K562 (cell line): ENCODE results near the gene STAP1. TPM values are rescaled to one million over a fixed set of nuclear protein-coding genes. Genes with fewer than 3 reads are reported as not detected.

Experiments
- ATAC-seq: fragments of 200-7000 bp; cut with Tn5 transposase; 3 replicates; pipeline ENCODE4 v1.9.1; 2020; ENCODE audit warnings: moderate library complexity
- BruUV-seq: library from RNA; stranded (reverse); fragments of 400-500 nt; replicated peaks from 2 replicates; lab custom pipeline; 2021; lab: Mats Ljungman, UMichigan
- CTCF ChIA-PET: fragments of 300-600 bp; formaldehyde crosslinking; extraction: SDS; loops from one replicate; lab custom pipeline; 2021; ENCODE audit warnings: low intra/inter-chr PET ratio; lab: Yijun Ruan, JAX
- POLR2A ChIA-PET: fragments of 300-600, 350-650 bp; sonication (Branson Sonifier 250); formaldehyde crosslinking; extraction: SDS; loops from one replicate; lab custom pipeline; 2021; ENCODE audit warnings: antibody characterized with exemption, inconsistent platforms; lab: Yijun Ruan, JAX
- DNase-seq, 4 experiments: peaks; one replicate each; pipeline versions ENCODE4 v3.0.0 to v3.0.0-alpha.2; 2011 to 2018; ENCODE audit warnings: low spot score in 3 of 4, mixed read lengths in 3 of 4; ENCODE audit errors: extremely low read depth in 1 of 4
- FAIRE-seq: peaks from 2 replicates; lab custom pipeline; 2011; peaks lifted over from hg19 to GRCh38; lab: Jason Lieb, UNC
- H2AFZ ChIP-seq: 2 replicates; pipeline ENCODE4 v1.6.0; 2011; ENCODE audit warnings: low read depth, low read length, control low read depth, inconsistent platforms
- H3K27ac ChIP-seq: fragments of 200-600 bp; 3 replicates; pipeline ENCODE4 v1.8.0; 2011; ENCODE audit warnings: low read depth, mild to moderate bottlenecking, control low read depth, inconsistent platforms, low read length, moderate library complexity, mixed read lengths; ENCODE audit errors: extremely low read depth
- H3K27me3 ChIP-seq, 2 experiments: fragments of 300-600 bp in 1 of 2; 2 replicates in 1 of 2; 3 replicates in 1 of 2; pipeline versions ENCODE4 v1.6.0 to v1.8.0; 2011; ENCODE audit warnings: inconsistent platforms in 2 of 2, low read length in 2 of 2, mild to moderate bottlenecking in 1 of 2, mixed read lengths in 1 of 2, moderate library complexity in 1 of 2; ENCODE audit not compliant: control insufficient read depth in 2 of 2, insufficient read depth in 2 of 2
- H3K36me3 ChIP-seq: fragments of 300-600 bp; 3 replicates; pipeline ENCODE4 v1.8.0; 2011; ENCODE audit warnings: mild to moderate bottlenecking, low read length, inconsistent platforms; ENCODE audit not compliant: control insufficient read depth, insufficient read depth
- H3K4me1 ChIP-seq, 2 experiments: fragments of 200-600 bp in 1 of 2; replicated peaks in 1 of 2; 2 replicates in 1 of 2; 3 replicates in 1 of 2; pipeline versions ENCODE4 v1.5.1 to v1.8.0; 2011; ENCODE audit warnings: inconsistent platforms in 2 of 2, low read length in 2 of 2, mild to moderate bottlenecking in 1 of 2, mixed read lengths in 1 of 2, moderate library complexity in 1 of 2; ENCODE audit not compliant: control insufficient read depth in 2 of 2, insufficient read depth in 2 of 2
- H3K4me2 ChIP-seq: 2 replicates; pipeline ENCODE4 v1.6.1; 2011; ENCODE audit warnings: low read length, control low read depth, inconsistent platforms, mixed read lengths; ENCODE audit not compliant: insufficient read depth
- H3K4me3 ChIP-seq: fragments of 200-600 bp; sonication (generic), shearing (Covaris generic); 2 replicates; pipeline ENCODE4 v1.5.1; 2016; ENCODE audit warnings: control low read depth, inconsistent platforms
- H3K79me2 ChIP-seq: fragments of 200-600 bp; 3 replicates; pipeline ENCODE4 v1.8.0; 2011; ENCODE audit warnings: low read length, inconsistent platforms; ENCODE audit not compliant: control insufficient read depth, insufficient read depth
- H3K9ac ChIP-seq, 2 experiments: 2 replicates each; pipeline versions ENCODE4 v1.6.0 to v1.6.1; 2011; ENCODE audit warnings: low read depth in 2 of 2, low read length in 2 of 2, control low read depth in 1 of 2, inconsistent platforms in 1 of 2, mild to moderate bottlenecking in 1 of 2, mixed read lengths in 1 of 2; ENCODE audit not compliant: insufficient read depth in 1 of 2
- H3K9me1 ChIP-seq: one replicate; pipeline ENCODE4 v1.6.0; 2011; ENCODE audit warnings: inconsistent platforms, mild to moderate bottlenecking, low read length, moderate library complexity; ENCODE audit not compliant: control insufficient read depth, insufficient read depth
- H3K9me3 ChIP-seq: replicated peaks from 2 replicates; pipeline ENCODE4 v1.5.1; 2011; ENCODE audit warnings: low read depth, low read length, inconsistent platforms; ENCODE audit not compliant: control insufficient read depth, insufficient read depth
- H4K20me1 ChIP-seq: replicated peaks from 2 replicates; pipeline ENCODE4 v1.6.1; 2011; ENCODE audit warnings: low read length, inconsistent platforms, mixed read lengths; ENCODE audit not compliant: control insufficient read depth, insufficient read depth
- BCOR ChIP-seq: fragments of 450-650 bp; IDR thresholded peaks from 2 replicates; pipeline ENCODE4 v1.6.1; 2016
- CLOCK ChIP-seq: fragments of 250-450 bp; sonication (Bioruptor Pico); IDR thresholded peaks from 2 replicates; pipeline ENCODE4 v1.4.0; 2020; ENCODE audit warnings: mild to moderate bottlenecking, moderate library complexity, borderline replicate concordance
- FOS ChIP-seq: IDR thresholded peaks from 3 replicates; pipeline ENCODE4 v1.6.1; 2011; ENCODE audit not compliant: insufficient read length; ENCODE audit errors: extremely low read depth
- HDAC2 ChIP-seq: fragments of 450-650 bp; IDR thresholded peaks from 2 replicates; pipeline ENCODE4 v1.6.1; 2016; ENCODE audit warnings: mild to moderate bottlenecking
- RBM15 ChIP-seq: fragments of 200-400 bp; formaldehyde crosslinking; IDR thresholded peaks from 2 replicates; pipeline ENCODE4 v1.6.1; 2018; ENCODE audit warnings: mild to moderate bottlenecking, low read length, moderate library complexity; ENCODE audit not compliant: insufficient read depth
- USF1 ChIP-seq: sonication (generic); formaldehyde crosslinking; IDR thresholded peaks from 2 replicates; pipeline ENCODE4 v1.9.0; 2022; ENCODE audit warnings: mild to moderate bottlenecking, missing genetic modification reagents
- ZBTB2 ChIP-seq: fragments of 450-650 bp; IDR thresholded peaks from 2 replicates; pipeline ENCODE4 v1.6.1; 2016; ENCODE audit warnings: antibody characterized with exemption
- WGBS: fragments of 100-300 bp; shearing (Covaris generic); methylation state at CpG from one replicate; pipeline ENCODE4 v1.1.6; 2016; ENCODE audit warnings: low coverage, mixed read lengths; ENCODE audit not compliant: insufficient coverage; ENCODE audit errors: missing lambda C conversion rate; 5-methylcytosine and 5-hydroxymethylcytosine counted together
- in situ Hi-C: fragments of 300-500 bp; cut with MboI; formaldehyde crosslinking; loops from 4 replicates; pipeline ENCODE4 v1.15.0; 2018; ENCODE audit warnings: inconsistent platforms, mixed read lengths
- intact Hi-C: fragments of 100-400 bp; cut with micrococcal nuclease; formaldehyde crosslinking; loops from 2 replicates; pipeline ENCODE4 v1.14.2; 2022
- polyA plus RNA-seq, 8 experiments: library from polyadenylated mRNA; depleted of rRNA in 4 of 8; stranded (reverse) in 5 of 8; unstranded in 3 of 8; fragments of >200 nt; fragmentation: Nextera tagmentation in 2 of 8; fragmentation: Illumina TruSeq in 1 of 8; extraction: Ambion mirVana in 2 of 8; extraction: Trizol in 1 of 8; gene quantifications; 2 replicates each; pipeline versions ENCODE4 v1.2.1 to v1.2.3, GENCODE V29; 2011 to 2014; ENCODE audit warnings: inconsistent platforms in 1 of 8, missing spikeins in 1 of 8
- total RNA-seq, 7 experiments: library from RNA; depleted of rRNA in 6 of 7; stranded (reverse); fragments of >200 nt in 6 of 7; fragmentation: Illumina TruSeq in 2 of 7; extraction: Trizol in 2 of 7; gene quantifications; 2 replicates each; pipeline versions ENCODE4 v1.2.1 to v1.2.3, GENCODE V29; 2011 to 2021; ENCODE audit warnings: low replicate concordance in 1 of 7

Gene STAP1
- total and polyA plus RNA-seq, 9 of the 15 experiments (the other 6 are each of a cell fraction or from before 2014, with no cell fraction given), result 0.50 to 5.6 (median 1.4) TPM

- DNase-seq (no peak), ATAC-seq (no peak), FAIRE-seq (peak; percentile 6)
- POLR2A ChIA-PET, result no interaction called here
- H3K4me1 ChIP-seq, result no peaks in the 10 kb centered on the region; a peak in 1 of 5 replicates
- BruUV-seq, result no TSS peak
- intact Hi-C loops, result no loop called here
- H3K9ac ChIP-seq, result no peak overlapping the region
- no peaks in the 10 kb centered on the region for H3K27me3 ChIP-seq
- H3K79me2 ChIP-seq, result no peaks in the 10 kb centered on the region
- no peak overlapping the region for H3K27ac ChIP-seq
- WGBS, result 60% methylated on average over 4 of the region's 4 CpGs
- H3K9me1 ChIP-seq, result no peaks in the 10 kb centered on the region
- in situ Hi-C loops, result no loop called here
- CTCF ChIA-PET, result no interaction called here
- no peak overlapping the region for H3K4me3 ChIP-seq
- no peak for TF ChIP-seq CLOCK (CRISPR knock-in tag)
- no peak for TF ChIP-seq FOS
- TF ChIP-seq RBM15, result no peak
- no peak for TF ChIP-seq USF1 (CRISPR knock-in tag)
- TF ChIP-seq BCOR, result no peak
- no peak for TF ChIP-seq HDAC2
- no peak for TF ChIP-seq ZBTB2
- no peaks in the 10 kb centered on the region for H3K9me3 ChIP-seq
- no peaks in the 10 kb centered on the region for H4K20me1 ChIP-seq
- no peak overlapping the region for H3K4me2 ChIP-seq
- H2AFZ ChIP-seq, result no peak overlapping the region
- no peaks in the 10 kb centered on the region for H3K36me3 ChIP-seq
Observed at GRCh38 chr4:67608027-67608426, 49.5 kb downstream of the STAP1 start.
